ENCODE data around the gene OR13J1.

Gene OR13J1

DNA sequence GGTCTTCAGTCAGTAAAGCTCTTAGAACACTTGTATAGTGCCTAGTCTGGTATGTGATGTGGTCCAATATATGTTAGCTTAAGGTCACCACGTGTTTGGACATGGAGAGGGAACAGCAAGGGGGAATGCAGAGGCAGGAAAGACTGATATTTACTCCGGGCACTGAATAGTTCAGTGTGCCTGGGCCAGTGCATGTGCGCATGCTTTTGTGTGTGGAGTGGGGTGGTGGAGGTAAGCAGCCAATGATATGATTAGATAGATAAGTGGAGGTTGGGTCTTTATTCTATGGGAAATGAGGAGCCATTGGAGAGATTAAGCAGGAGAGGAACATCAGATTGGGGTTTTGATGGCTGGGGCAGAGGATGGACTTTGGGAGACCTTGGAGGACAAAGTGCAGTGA lies 14.0 kb downstream of the OR13J1 start:
- DNase-seq = no peak

DNA sequence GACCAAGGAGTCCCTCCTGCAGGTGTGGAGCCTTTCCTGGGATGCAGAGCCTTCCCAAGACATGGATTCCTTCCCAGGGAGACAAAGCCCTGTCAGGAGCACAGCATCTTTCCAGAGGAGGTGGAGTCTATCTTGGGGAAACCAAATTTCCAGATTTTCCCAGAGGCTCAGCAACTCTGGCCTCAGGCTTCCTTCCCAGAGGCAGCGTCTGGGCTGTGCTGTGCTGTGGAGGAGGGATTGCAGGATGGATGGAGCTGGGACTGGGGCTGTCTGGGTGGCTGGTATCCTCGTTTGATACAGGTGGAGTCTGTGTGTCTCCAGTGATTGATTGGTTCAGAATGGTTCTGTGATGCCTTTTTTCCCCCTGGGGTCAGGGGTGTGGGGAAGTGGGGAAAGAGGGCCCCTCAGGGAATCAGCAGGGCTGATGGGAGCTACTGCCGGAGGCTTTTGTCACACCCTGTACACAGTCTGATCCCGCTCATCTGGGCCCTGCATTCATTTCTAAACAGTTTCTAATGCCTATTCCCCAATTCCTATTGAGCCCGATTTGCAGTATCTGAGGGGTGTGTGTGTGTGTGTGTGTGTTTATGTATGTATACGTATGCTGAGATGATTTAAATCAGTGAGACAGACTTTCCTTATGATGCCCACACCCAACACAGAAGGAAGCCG lies 16.0 kb downstream of the OR13J1 start:
- no peak for DNase-seq

- no peak for DNase-seq
Observed at GRCh38 chr9:35852876-35853865, 17.0 kb downstream of the OR13J1 start.

DNA sequence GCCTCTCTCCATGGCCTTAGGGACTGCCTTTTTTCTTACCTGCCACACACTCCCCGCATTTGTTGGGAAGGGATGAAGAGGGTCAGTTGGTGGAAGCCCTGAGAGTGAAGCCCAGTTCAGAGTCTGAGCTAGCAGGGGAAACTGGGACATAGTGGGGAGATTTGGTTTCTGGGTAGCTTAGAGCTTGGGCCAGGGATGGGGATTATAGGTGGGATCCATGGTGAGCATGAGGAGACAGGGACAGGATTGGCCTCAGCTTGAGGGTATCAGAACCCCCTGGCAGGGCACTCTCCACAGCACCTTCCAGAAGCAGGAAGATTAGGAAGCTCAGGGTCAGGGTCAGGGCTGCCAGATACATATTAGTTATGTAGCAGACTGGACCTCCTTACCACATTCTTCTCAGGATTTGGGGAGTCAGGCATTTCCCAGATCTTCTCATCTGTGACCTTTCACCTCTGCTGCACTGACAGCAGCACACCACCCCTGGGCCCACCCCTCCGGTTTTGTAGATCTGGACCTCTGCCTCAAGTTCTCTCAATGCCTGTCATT lies 17.9 kb downstream of the OR13J1 start:
- DNase-seq = no peak

GRCh38 chr9:35847792-35848572 lies 22.2 kb downstream of the OR13J1 start:
- DNase-seq = no peak

DNA sequence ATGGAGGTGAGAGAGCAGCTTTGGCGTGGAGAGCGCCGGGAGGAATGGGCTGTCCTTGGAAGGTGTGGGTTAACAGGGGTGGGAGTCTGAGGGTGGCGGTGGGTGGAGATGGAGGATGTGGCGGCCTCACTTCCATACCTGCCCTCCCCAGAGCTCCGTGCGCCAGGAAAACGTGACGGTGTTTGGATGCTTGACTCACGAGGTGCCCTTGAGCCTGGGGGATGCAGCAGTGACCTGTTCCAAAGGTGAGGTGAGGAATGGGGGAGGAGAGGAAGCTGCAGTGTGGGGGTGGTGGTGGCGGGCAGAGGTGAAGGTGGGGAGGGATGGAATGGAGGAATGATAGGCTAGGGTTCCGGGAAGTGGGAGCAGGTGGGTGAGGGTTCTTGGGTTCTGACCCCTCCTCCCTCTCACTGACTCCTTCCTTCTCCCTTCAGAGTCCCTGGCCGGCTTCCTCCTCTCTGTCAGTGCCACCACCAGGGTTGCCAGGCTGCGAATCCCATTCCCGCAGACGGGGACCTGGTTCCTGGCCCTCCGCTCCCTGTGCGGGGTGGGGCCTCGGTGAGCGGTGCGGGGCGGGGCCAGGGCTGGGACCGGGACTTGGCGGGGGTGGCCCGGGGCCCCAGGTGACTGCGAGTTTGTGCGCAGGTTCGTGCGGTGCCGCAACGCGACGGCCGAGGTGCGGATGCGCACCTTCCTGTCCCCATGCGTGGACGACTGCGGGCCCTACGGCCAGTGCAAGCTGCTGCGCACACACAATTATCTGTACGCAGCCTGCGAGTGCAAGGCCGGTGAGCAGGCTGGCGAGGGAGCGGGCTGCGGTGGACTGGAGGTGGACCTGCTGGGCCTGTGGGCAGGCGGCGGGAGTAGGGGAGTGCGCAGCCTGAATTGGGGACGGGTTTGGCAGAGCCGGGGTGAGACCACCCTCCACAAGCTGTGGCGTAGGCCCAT lies 24.1 kb downstream of the OR13J1 start:
- DNase-seq = no peak

DNA sequence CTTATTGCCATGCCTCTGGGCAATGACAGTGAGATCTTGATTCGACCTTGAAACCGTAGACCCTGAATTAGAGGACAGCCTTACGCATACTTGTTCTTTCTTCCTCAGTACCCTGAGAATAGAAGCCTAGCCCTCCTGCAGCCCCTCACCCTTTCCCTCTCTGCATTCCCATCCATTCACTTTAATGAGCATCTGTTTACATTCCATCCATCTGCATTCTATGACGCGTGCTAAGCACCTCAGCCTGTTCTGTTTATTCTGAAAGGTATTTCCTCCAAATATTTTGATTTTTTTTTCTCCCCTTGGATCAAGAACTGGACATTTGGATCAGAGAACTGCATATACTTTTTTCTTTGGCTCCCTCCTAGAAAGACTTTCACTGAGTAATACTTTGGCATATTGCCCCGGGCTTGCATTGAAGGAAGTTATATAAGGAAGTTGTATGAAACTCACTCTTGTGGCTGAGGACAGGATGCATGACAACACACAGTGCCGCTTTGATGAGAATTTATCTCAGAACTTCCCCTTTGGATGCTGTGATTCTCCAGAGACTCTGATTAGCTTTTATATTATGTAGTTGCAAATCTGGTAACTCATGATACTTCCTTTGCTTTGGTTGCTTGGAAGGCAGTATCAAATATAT lies 25.5 kb downstream of the OR13J1 start:
- DNase-seq = no peak

DNA sequence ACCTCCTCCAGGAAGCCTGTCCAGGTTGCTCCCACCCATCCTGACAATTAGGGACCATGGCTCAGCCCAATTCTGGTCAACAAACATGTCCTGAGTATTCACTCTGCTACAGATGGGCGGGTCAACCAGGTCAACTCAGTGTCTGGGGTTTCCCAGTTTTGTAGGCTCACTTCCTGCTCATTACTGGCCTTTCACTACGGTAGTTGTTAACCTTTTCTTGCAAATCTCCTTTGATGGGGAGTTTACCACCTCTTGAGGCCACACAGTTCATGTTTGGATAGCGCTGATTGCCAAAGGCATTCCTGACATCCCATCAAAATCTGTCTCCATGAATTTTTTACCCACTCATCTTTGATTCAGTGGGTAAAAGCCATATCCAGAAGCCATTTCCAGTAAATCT lies 27.4 kb downstream of the OR13J1 start:
- no peak for DNase-seq

DNA sequence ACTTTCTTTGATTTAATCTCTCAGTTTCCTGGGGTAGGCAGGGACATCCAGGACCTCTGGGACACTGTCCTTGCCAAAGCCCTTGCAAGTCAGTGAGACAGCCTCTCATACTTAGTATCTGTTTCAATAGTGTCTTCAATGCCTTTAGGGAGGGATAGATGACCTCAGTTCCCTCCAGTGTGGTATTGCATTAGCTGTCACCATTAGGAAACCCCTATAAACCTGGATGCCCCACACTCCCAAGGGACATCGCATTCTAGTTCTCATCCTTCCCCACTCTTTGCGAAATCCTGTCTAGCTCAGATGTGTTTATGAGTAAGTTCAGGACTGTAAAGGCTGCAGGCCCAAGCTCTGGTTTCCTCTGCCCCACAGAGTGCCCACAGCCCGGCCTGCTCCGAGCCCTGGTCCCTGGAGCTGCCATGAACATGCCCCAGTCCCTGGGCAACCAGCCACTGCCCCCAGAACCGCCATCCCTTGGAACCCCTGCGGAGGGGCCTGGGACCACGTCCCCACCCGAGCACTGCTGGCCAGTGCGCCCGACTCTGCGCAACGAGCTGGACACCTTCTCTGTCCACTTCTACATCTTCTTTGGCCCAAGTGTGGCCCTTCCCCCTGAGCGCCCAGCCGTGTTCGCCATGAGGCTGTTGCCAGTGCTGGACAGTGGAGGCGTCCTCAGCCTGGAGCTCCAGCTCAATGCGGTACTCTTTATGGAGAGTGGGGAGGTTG lies 28.0 kb downstream of the OR13J1 start:
- no peak for DNase-seq

GRCh38 chr9:35841645-35841900 lies 28.6 kb downstream of the OR13J1 start:
- DNase-seq = no peak

DNA sequence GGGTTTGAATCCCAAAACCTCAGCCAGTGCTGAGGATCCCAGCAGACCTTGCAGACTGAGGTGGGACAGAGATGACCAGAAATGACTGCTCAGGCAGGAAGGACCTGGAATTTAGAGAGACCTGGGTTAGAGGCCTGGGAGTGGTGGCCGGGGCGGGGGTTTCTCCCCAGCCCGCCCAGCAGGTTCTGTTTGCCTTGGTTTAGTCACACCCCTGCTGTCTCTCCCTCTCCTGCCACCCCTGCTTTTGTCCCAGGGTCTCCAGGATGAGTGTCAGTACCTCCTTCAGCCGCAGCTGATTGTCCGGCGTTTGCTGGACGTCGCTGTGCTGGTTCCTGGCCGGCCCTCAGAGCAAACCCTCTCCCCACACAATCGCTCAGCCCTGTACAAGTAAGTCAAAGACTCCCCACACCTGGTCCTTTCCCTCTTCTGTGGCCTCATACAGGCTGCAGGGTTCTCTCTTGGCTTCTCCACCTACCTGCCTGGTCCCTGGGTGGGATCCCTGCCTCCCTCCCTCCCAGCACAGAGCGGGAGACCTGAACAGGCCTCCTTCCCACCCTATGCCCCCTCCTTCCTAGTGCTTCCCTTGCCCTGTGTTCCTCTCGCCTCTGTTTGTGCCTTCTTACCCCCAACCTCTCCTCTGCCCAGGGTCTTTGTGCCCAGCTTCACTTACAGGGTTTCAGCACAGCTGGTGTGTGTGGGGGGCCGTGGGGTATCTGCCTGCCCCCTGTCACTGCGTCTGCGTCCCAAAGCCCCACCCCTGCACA lies 29.1 kb downstream of the OR13J1 start:
- no peak for DNase-seq

DNA sequence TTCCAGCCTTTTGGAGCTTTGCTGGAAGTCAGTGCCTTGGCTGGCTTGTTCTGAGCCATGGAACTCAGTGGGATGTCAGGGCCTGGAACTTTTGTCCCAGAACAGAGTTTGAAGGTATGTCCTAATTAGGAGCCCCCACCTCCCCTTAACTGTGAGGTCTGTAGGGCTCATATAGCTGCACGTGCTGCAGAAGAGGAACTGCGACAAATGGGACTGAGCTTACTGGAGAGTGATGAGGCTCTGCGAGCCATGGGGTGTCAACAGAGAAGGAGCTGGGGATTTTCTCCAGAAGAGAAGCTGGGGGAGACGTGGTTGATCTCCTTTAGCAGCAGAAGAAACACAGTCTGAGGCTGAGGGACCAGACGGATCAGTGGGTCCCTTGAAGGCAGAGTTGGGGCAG lies 30.3 kb downstream of the OR13J1 start:
- DNase-seq = no peak

GRCh38 chr9:35836595-35836994 lies 33.6 kb downstream of the OR13J1 start:
- DNase-seq = no peak

DNA sequence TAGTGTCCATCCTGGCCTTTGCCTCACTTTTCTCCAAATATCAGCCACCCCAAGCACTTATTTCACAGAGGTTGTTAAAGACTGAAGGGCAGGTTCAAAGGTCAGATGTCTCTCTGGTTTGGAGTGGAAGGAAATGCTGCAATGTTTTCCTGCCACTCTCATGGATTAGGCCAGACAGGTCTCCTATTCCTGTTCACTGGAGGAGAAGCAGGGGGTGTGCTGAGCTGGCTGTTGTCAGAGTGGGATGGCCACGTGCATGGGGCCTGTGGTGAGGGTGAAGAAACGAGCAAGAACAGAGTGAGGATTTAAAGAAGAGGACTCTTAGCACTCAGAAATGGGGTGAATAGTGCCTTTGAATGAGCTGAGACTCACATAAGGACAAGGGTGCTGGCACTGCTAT lies 34.4 kb downstream of the OR13J1 start:
- no peak for DNase-seq

- DNase-seq = no peak
Observed at GRCh38 chr9:35835216-35835632, 35.0 kb downstream of the OR13J1 start.

DNA sequence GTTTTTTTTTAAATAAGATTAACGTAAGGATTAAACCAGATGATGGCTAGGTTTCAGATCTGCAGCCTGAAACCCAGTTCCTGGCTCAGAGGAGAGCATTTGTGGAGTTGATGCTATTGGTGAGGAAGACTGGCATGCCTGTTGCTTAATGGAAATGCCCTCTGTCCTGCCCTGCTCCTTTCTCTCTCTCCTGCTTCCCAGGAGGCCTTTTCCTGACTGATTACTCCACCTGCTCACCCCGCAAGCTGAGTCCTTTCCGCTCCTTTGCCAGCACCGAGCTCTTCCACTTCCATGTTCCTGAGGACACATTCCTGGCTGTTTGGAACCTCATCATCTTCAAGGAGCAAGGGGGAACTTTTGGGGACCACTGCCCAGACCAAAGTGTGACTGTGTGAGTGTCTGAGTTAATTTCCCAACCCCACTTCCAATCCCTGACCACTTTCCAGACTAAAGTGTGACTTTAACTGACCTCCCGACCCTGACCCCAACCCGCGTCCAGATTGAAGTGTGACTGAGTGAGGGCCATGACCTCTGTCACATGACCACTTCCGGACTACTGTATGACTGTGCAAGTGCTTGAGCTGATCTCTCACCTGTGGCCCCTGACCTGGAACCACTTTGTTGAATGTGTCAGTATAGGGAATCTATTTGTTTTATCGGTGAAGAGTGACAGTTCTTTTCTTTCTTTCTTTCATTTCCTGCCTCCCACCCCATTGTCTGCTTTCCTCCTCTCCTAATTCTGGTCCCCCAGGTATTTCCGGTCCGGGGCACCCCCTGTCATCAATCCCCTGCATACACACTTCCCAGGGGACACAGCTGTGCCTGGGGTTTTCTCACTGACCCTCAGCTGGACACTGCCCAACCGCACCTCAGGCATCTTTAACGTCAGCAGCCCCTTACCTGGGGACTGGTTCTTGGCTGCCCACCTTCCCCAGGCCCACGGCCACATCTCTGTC lies 35.7 kb downstream of the OR13J1 start:
- no peak for DNase-seq

DNA sequence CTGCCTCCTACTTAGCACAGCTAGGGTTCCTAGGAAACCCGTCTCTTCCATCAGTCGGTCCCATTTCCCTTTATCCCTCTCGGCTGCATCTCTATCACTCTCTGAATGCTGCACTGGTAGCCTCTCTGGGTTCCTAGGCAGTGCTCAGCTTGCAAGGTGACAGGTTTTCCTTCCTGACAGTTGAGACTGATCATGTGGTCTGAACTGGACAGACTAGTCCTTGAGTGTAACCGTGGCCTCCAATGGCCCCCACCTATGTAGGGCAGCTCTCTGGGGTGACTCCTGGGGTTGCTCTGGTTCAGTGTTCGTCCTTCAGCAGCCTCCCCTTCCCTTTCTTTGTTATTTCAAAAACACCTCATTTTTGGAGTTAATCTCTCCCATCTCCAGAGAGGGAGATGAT lies 37.4 kb downstream of the OR13J1 start:
- DNase-seq = no peak

DNA sequence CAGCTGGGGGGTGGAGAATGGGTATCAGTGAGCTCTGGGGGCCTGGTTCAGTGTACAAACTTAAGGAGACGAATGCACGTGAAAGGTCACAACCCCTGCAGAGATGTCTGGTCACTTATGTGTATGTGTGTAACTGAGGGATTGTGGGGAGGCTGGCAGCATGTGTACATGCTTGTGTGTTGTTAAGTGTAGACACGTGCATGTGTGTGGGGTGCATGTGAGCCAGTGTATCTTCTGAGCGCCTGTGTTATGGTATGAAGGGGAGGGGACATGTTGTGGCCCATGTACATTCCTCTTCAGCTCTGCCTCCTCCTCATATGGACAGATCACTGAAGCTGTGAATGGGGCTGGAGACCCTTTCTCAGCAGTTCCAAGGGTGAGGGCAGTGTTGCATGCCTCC lies 39.2 kb downstream of the OR13J1 start:
- no peak for DNase-seq

- DNase-seq = no peak
Observed at GRCh38 chr9:35829764-35830096, 40.5 kb downstream of the OR13J1 start.
